Measurements from ENCODE around the gene ACSM6. TPM values are rescaled to one million over a fixed set of nuclear protein-coding genes. Genes with fewer than 3 reads are reported as not detected.
"Not testable (repeated sequence)": the region's sequence is repeated elsewhere in the genome, so short reads cannot be mapped to it uniquely, and the experiment has no call there.

The ACSM6 gene
- total RNA-seq, 4 donors from 2014 or later: not detected

GRCh38 chr10:95188593-95188992, 5.4 kb upstream of the ACSM6 start:
- TF ChIP-seq POLR2A (IDR thresholded peaks at IDR 0.05): no peak
- TF ChIP-seq CTCF (IDR thresholded peaks at IDR 0.05 in 4 of 5, conservative IDR thresholded peaks at IDR 0.05 in 1 of 5): no peak
- intact Hi-C loops (cut with DNase I; ENCODE audit: low total_unique reads) (loop anchor here (10.0 kb wide), 1 partner anchor 416 kb away; no protein-coding TSS in a partner anchor), in situ Hi-C loops (cut with MboI; ENCODE audit: low sequenced_read_pairs in 4 of 4) (loop anchor here in 1 of 4 donors (5.0 kb wide), 1 partner anchor 174 kb away; no protein-coding TSS in a partner anchor)
- Histone ChIP-seq H3K27me3 (no peaks in the 10 kb centered on the region), H3K4me1 (no peaks in the 10 kb centered on the region), H3K4me3 (no peak overlapping the region), H3K36me3 (no peaks in the 10 kb centered on the region), H3K9me3 (no peaks in the 10 kb centered on the region), H3K27ac (no peak overlapping the region)
- DNase-seq (no peak), ATAC-seq (no peak)

- Histone ChIP-seq H3K27ac (no peak overlapping the region), H3K9me3 (no peaks in the 10 kb centered on the region), H3K4me3 (no peak overlapping the region), H3K27me3 (no peaks in the 10 kb centered on the region), H3K36me3 (no peaks in the 10 kb centered on the region), H3K4me1 (no peaks in the 10 kb centered on the region)
- intact Hi-C loops (cut with DNase I; ENCODE audit: low total_unique reads) (no loop called here), in situ Hi-C loops (cut with MboI; ENCODE audit: low sequenced_read_pairs in 4 of 4) (no loop called here)
- no peak for ATAC-seq
- TF ChIP-seq CTCF (IDR thresholded peaks at IDR 0.05 in 4 of 5, conservative IDR thresholded peaks at IDR 0.05 in 1 of 5) (no peak), POLR2A (IDR thresholded peaks at IDR 0.05) (no peak)
- no peak for DNase-seq
Measured at GRCh38 chr10:95196046-95196445, 2.0 kb downstream of the ACSM6 start.

DNA sequence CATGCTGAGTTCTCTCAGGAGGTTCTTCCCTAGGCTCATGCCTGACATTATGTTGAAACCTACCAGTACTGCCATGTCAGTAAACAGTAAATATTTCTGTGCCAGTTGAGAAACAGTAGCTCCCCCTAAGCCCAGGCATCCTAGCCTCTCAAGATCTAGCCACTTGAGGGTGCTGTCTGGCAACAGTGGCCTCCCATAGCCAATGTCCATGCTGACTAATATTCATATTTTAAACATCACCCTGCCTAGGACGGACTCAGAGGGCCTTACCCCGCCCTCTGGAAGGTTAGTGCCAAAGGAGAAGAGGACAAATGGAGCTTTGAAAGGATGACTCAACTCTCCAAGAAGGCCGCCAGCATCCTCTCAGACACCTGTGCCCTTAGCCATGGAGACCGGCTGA, 7.7 kb downstream of the ACSM6 start:
- Histone ChIP-seq H3K36me3 (no peaks in the 10 kb centered on the region), H3K9me3 (no peaks in the 10 kb centered on the region), H3K4me3 (no peak overlapping the region), H3K27ac (no peak overlapping the region), H3K27me3 (no peaks in the 10 kb centered on the region), H3K4me1 (no peaks in the 10 kb centered on the region)
- TF ChIP-seq CTCF (IDR thresholded peaks at IDR 0.05 in 4 of 5, conservative IDR thresholded peaks at IDR 0.05 in 1 of 5): no peak
- no peak for TF ChIP-seq POLR2A (IDR thresholded peaks at IDR 0.05)
- DNase-seq (no peak), ATAC-seq (no peak)
- intact Hi-C loops (cut with DNase I; ENCODE audit: low total_unique reads): no loop called here
- in situ Hi-C loops (cut with MboI; ENCODE audit: low sequenced_read_pairs in 4 of 4): loop anchor here in 1 of 4 donors (25.0 kb wide), 1 partner anchor 411 kb away; no protein-coding TSS in a partner anchor

DNA sequence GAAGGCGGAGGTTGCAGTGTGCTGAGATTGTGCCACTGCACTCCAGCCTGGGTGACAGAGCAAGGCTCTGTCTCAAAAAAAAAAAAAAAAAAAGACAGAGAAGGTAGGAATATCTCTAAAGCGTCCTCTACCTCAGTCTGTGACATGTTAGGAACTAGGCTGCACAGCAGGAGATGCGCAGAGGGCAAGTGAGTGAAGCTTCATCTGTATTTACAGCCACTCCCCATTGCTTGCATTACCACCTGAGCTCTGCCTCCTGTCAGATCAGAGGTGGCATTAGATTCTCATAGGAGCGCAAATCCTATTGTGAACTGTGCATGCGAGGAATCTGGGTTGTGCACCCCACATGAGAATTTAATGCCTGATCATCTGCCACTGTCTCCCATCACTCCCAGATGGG, 8.8 kb downstream of the ACSM6 start:
- intact Hi-C loops (cut with DNase I; ENCODE audit: low total_unique reads); H3K4me1 ChIP-seq; DNase-seq; H3K9me3 ChIP-seq; ATAC-seq; H3K27ac ChIP-seq; H3K4me3 ChIP-seq; H3K27me3 ChIP-seq; H3K36me3 ChIP-seq: not testable (repeated sequence)
- in situ Hi-C loops (cut with MboI; ENCODE audit: low sequenced_read_pairs in 4 of 4): loop anchor here in 1 of 4 donors (25.0 kb wide), 1 partner anchor 409 kb away; no protein-coding TSS in a partner anchor

DNA sequence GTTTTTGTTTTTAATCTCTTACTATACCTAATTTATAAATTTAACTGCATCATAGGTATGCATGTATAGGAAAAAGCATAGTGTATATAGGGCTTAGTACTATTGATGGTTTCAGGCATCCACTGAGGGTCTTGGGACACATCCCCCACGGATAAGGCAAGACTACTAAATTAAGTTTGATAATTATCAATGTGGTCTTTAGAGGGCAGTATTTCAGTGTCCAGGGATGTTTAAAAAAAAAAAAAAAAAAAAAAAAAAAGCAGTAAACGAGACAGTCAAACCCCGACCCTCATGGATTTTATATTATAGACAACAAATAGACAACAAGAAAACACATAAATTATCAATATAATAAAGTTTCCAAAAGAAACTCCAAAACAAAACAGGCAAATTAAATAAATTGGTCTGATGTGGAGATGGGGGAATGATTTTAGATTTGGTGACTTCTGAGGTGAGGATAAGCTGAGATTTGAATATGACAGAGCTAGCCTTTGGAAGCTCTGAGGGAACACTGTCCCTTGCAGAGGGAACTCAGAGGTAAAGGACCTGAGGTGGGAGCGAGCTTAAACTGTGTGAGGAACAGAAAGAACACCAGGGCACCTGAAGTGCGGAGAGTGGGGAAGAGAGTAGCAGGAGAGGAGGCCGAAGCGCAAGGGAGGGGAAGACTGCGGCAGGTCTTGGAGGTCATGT, 14.8 kb downstream of the ACSM6 start:
- intact Hi-C loops (cut with DNase I; ENCODE audit: low total_unique reads): loop anchor here (5.0 kb wide), 1 partner anchor 153 kb away; no protein-coding TSS in a partner anchor
- Histone ChIP-seq H3K4me1 (no peaks in the 10 kb centered on the region), H3K4me3 (no peak overlapping the region), H3K9me3 (no peaks in the 10 kb centered on the region), H3K27ac (no peak overlapping the region), H3K27me3 (no peaks in the 10 kb centered on the region), H3K36me3 (no peaks in the 10 kb centered on the region)
- in situ Hi-C loops (cut with MboI; ENCODE audit: low sequenced_read_pairs in 4 of 4): loop anchor here in 1 of 4 donors (25.0 kb wide), 1 partner anchor 403 kb away; no protein-coding TSS in a partner anchor
- ATAC-seq (no peak), DNase-seq (no peak)
- peak in 1 of 5 experiments; percentile 19 for TF ChIP-seq CTCF (IDR thresholded peaks at IDR 0.05 in 4 of 5, conservative IDR thresholded peaks at IDR 0.05 in 1 of 5)
- TF ChIP-seq POLR2A (IDR thresholded peaks at IDR 0.05): no peak
